GM12892 (cell line): ENCODE results near the gene ADO.

Experiments
- POLR2A ChIP-seq: IDR thresholded peaks from 2 replicates; pipeline ENCODE4 v1.6.1; 2011; ENCODE audit warnings: low read depth, low read length, control low read depth
- TAF1 ChIP-seq: IDR thresholded peaks from 2 replicates; pipeline ENCODE4 v1.6.1; 2011; ENCODE audit warnings: low read depth, mild to moderate bottlenecking, control low read depth, low read length, borderline replicate concordance

- TF ChIP-seq POLR2A (no peak), TAF1 (no peak)
Measured at GRCh38 chr10:62803724-62804355, 680 bp upstream of the ADO start.
